Naive B cell (primary cell): ENCODE measurements around the gene TMEM30B. TPM values are rescaled to one million over a fixed set of nuclear protein-coding genes. Genes with fewer than 3 reads are reported as not detected.
"Not testable (repeated sequence)": the region's sequence is repeated elsewhere in the genome, so short reads cannot be mapped to it uniquely, and the experiment has no call there.

Experiments
- ATAC-seq, 2 donors: fragments of 150-1000 bp; cut with Tn5 transposase; 2 replicates each; pipeline ENCODE4 v1.10.0; 2021; ENCODE audit warnings: low read depth in 2 of 2, mild to moderate bottlenecking in 2 of 2, moderate library complexity in 2 of 2
- DNase-seq: peaks from one replicate; pipeline ENCODE4 v3.0.0; 2022
- H3K27ac Mint-ChIP-seq, 6 donors: one replicate each; pipeline ENCODE4 v1.8.0; 2020 to 2022; ENCODE audit warnings: mild to moderate bottlenecking in 6 of 6, mixed read lengths in 6 of 6, moderate library complexity in 5 of 6, inconsistent platforms in 2 of 6
- H3K27me3 Mint-ChIP-seq, 3 donors: one replicate each; pipeline ENCODE4 v1.8.0; 2021 to 2022; ENCODE audit warnings: mixed read lengths in 3 of 3, mild to moderate bottlenecking in 1 of 3
- H3K36me3 Mint-ChIP-seq, 2 donors: one replicate each; pipeline ENCODE4 v1.8.0; 2020 to 2022; ENCODE audit warnings: mixed read lengths in 2 of 2, inconsistent platforms in 1 of 2, mild to moderate bottlenecking in 1 of 2
- H3K4me1 Mint-ChIP-seq, 3 donors: one replicate each; pipeline ENCODE4 v1.8.0; 2020 to 2022; ENCODE audit warnings: mixed read lengths in 3 of 3, inconsistent platforms in 1 of 3, mild to moderate bottlenecking in 1 of 3, moderate library complexity in 1 of 3
- H3K4me3 Mint-ChIP-seq, 8 donors: one replicate each; pipeline ENCODE4 v1.8.0; 2020 to 2022; ENCODE audit warnings: mild to moderate bottlenecking in 8 of 8, mixed read lengths in 8 of 8, moderate library complexity in 8 of 8, inconsistent platforms in 2 of 8
- H3K9me3 Mint-ChIP-seq, 7 donors: one replicate each; pipeline ENCODE4 v1.8.0; 2020 to 2022; ENCODE audit warnings: mixed read lengths in 7 of 7, mild to moderate bottlenecking in 5 of 7, inconsistent platforms in 2 of 7, moderate library complexity in 1 of 7
- polyA plus RNA-seq, 6 donors: library from polyadenylated mRNA; unstranded; fragments of 300-500 nt; fragmentation: Illumina TruSeq; gene quantifications; one replicate each; pipeline ENCODE4 v1.2.3, GENCODE V29; 2021; ENCODE audit warnings: low read depth in 6 of 6

The TMEM30B gene
- polyA plus RNA-seq, 6 donors from 2014 or later = 0.07 TPM; not detected in 5

DNA sequence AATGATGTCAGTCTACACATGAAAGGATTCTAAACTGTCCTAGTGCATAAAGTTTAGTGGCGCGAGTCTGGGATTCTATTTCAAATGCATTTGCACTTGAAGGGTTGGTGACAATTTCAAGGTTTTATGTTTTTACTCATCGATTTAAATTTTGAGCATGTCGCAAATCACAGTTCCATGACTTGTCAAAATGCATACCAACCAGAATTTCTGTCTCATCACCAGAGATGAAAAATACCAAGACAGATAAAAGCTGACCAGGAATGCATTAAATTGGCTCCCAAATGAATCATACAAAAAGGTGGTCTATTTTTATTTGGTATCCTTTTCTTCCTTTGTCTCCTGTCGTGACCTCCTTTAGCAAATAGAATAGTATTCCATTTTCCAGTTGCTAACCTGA is 25.2 kb downstream of the TMEM30B start:
- Mint-ChIP-seq H3K9me3 (no peaks in the 10 kb centered on the region), H3K27me3 (peaks cover 7 to 20% (median 14%) of the 10 kb centered on the region in 3 donors), H3K36me3 (no peaks in the 10 kb centered on the region), H3K4me3 (no peak overlapping the region), H3K4me1 (peaks cover 0 to 8% (median 7%) of the 10 kb centered on the region in 3 donors), H3K27ac (no peak overlapping the region)
- DNase-seq (no peak), ATAC-seq (no peak)

DNA sequence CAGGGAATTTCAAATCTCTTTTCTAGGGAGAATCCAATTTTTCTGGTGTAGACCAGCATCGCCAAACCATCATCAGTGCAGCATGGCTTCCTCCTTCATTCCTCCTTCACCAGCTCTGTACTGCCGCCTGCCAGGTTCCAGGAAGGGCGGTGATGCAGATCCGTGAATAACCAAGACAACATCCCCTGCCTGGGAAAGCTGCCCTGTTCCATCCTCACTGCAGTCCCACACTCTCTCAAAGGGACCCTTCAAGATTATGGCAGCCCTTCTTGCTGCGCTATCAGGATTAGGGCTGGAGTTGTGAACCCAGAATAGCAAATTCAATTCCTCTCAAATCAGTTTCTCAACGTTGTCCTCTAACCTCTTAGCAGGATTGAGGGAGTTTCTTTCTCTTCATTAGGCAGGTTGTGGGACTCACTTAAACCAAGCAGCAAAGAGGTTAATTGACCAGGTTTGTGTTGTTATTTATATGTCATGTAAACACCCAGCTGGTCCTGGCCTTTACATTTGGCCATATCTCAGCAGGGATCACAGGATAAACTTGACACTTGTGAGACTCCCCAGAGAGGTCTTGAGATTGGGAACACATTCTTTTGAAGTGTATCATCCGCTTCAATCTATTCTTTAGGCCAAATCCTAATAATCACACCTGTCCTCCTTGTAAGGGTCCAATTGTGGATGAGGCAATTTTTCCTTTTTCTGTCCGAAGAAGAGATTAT is 26.2 kb downstream of the TMEM30B start:
- DNase-seq (no peak), ATAC-seq (no peak)
- Mint-ChIP-seq H3K4me1 (peaks cover 0 to 8% (median 7%) of the 10 kb centered on the region in 3 donors), H3K27ac (no peak overlapping the region), H3K4me3 (no peak overlapping the region), H3K27me3 (peaks cover 7 to 20% (median 18%) of the 10 kb centered on the region in 3 donors), H3K36me3 (no peaks in the 10 kb centered on the region), H3K9me3 (no peaks in the 10 kb centered on the region)

DNA sequence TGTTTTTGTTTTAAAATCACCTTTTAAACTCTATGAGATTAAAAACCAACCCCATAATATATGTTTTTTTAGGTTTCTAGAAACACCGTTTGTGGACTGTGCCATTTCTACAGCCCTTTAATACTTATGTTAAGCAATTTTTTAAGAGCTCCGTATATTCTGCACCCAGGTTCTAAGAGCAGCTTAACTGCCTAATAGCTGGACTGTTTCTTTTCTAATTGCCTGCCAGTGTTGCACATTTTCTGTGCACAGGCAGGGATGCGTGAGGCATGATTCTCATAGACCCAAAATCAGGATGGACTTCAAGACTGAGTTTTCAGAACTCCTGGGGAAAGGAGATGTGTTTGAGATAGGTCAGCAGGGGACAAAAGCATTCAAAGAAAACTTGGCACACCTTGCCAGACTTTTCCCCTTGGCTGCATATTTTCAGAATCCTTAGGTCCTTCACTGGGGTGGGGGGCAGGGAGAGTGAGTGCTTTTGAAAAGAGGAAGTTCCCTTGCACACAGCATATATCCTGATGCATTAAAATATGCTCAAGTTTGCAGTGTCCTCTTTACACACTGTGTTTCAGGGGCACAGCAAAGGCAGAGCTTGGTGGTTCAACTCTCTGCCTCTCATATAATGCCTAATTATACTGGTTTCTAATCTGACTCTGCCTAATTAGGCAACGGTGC is 27.9 kb downstream of the TMEM30B start:
- Mint-ChIP-seq H3K4me3 (no peak overlapping the region), H3K36me3 (no peaks in the 10 kb centered on the region), H3K27ac (peak overlapping the region in 1 of 6 donors; percentile 35), H3K27me3 (peaks cover 10 to 18% (median 13%) of the 10 kb centered on the region in 3 donors), H3K4me1 (peaks cover 0 to 8% (median 7%) of the 10 kb centered on the region in 3 donors), H3K9me3 (no peaks in the 10 kb centered on the region)
- DNase-seq (no peak), ATAC-seq (peak; percentile 50 to 64)

- Mint-ChIP-seq H3K27me3 (peaks cover 10 to 22% (median 13%) of the 10 kb centered on the region in 3 donors), H3K36me3 (no peaks in the 10 kb centered on the region), H3K9me3 (no peaks in the 10 kb centered on the region), H3K27ac (peak overlapping the region in 1 of 6 donors; percentile 35), H3K4me3 (no peak overlapping the region), H3K4me1 (peaks cover 0 to 8% (median 7%) of the 10 kb centered on the region in 3 donors)
- peak; percentile 81 to 90 for ATAC-seq
- peak; percentile 42 for DNase-seq
These were observed 28.6 kb downstream of the TMEM30B start for GRCh38 chr14:61252369-61253063.

- Mint-ChIP-seq H3K4me3 (no peak overlapping the region), H3K4me1 (peaks cover 0 to 8% (median 7%) of the 10 kb centered on the region in 3 donors), H3K9me3 (no peaks in the 10 kb centered on the region), H3K27me3 (peaks cover 15 to 22% (median 18%) of the 10 kb centered on the region in 3 donors), H3K36me3 (no peaks in the 10 kb centered on the region), H3K27ac (no peak overlapping the region)
- DNase-seq = no peak
- ATAC-seq = no peak
These were observed 31.1 kb downstream of the TMEM30B start for GRCh38 chr14:61250063-61250462.

DNA sequence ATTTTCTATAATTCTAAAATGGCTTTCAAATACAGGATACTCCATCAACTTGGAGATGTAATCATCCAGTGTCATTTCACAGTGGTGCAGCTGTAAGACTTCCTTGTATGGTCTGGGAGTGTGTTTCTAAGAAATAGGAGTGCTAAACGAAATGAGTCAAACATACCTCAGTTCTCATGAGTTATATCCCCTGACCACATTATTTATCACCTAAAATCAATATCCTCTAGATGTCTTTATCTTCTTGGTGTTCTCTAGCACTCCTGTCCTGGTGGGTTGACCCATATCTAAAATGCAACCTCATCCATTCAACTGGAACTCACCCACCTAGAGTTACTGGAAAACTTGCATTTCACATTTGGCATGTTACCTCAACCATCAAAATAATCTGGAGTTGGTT is 33.2 kb downstream of the TMEM30B start:
- ATAC-seq (no peak), DNase-seq (no peak)
- Mint-ChIP-seq H3K36me3 (no peaks in the 10 kb centered on the region), H3K4me1 (peaks cover 0 to 4% (median 1%) of the 10 kb centered on the region in 3 donors), H3K27me3 (peaks cover 12 to 21% (median 17%) of the 10 kb centered on the region in 3 donors), H3K9me3 (no peaks in the 10 kb centered on the region), H3K4me3 (no peak overlapping the region), H3K27ac (no peak overlapping the region)

DNA sequence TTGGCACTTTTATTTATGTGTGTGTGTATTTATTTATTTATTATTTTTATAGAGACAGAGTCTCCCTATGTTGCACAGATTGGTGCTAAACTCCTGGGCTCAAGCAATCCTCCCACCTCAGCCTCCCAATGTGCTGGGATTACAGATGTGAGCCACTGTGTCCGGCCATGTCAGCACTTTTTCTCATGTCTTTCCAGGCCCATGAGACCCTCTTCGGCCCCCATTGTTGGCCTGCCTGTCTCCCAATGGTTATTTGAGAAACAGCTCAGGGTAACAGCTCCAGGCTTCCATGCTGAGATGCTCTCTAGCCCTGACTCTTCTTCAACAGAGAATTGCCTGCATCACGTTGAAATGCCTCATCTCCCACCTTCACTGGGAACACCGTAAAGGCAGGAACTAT is 34.4 kb downstream of the TMEM30B start:
- Mint-ChIP-seq H3K9me3 (peaks cover 0 to 6% (median 1%) of the 10 kb centered on the region in 7 donors), H3K27me3 (peaks cover 12 to 22% (median 19%) of the 10 kb centered on the region in 3 donors), H3K27ac (no peak overlapping the region), H3K4me3 (no peak overlapping the region), H3K4me1 (no peaks in the 10 kb centered on the region), H3K36me3 (peaks cover 0 to 3% of the 10 kb centered on the region in 2 donors)
- ATAC-seq (no peak), DNase-seq (no peak)

- H3K9me3 Mint-ChIP-seq = peaks cover 0 to 27% (median 17%) of the 10 kb centered on the region in 7 donors
These were observed 37.1 kb downstream of the TMEM30B start for GRCh38 chr14:61244009-61244408.

DNA sequence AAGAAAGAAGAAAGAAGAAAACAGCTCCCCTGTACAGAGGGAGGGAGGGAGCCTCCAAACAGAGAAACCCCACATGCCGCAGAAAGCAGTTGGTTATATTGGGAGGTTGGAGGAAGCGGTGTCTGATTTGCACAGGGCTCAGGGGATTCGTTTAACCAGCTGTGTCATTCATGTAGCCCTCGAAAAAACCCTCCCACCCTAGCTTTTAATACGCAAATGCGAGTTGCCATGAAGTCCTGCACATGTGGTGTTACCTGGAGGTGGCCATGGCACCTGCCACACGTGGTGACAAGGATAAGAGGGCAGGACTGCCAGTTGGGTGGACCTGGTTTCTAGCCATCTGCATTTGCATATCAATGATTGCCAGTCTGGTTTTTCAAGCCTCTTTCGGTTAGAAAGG is 40.9 kb downstream of the TMEM30B start:
- H3K27ac Mint-ChIP-seq = no peak overlapping the region
- H3K36me3 Mint-ChIP-seq = peaks cover 9 to 12% of the 10 kb centered on the region in 2 donors
- H3K4me3 Mint-ChIP-seq = no peak overlapping the region
- peaks cover 29 to 44% (median 36%) of the 10 kb centered on the region in 3 donors for H3K27me3 Mint-ChIP-seq
- peaks cover 0 to 27% (median 17%) of the 10 kb centered on the region in 7 donors for H3K9me3 Mint-ChIP-seq
- no peak for ATAC-seq
- DNase-seq = no peak
- H3K4me1 Mint-ChIP-seq = no peaks in the 10 kb centered on the region

More at GRCh38 chr14:61244009-61244408, 37.1 kb downstream of the TMEM30B start:
- DNase-seq = no peak
- Mint-ChIP-seq H3K27ac (no peak overlapping the region), H3K4me3 (no peak overlapping the region), H3K36me3 (peaks cover 9 to 12% of the 10 kb centered on the region in 2 donors), H3K27me3 (peaks cover 29 to 31% (median 30%) of the 10 kb centered on the region in 3 donors), H3K4me1 (no peaks in the 10 kb centered on the region)
- ATAC-seq = no peak

GRCh38 chr14:61239285-61239684 is 41.9 kb downstream of the TMEM30B start:
- Mint-ChIP-seq H3K36me3 (peaks cover 9 to 12% of the 10 kb centered on the region in 2 donors), H3K27me3 (peaks cover 29 to 53% (median 41%) of the 10 kb centered on the region in 3 donors), H3K9me3 (peaks cover 0 to 27% (median 17%) of the 10 kb centered on the region in 7 donors)
- not testable (repeated sequence) for ATAC-seq, H3K4me3 Mint-ChIP-seq, H3K4me1 Mint-ChIP-seq, H3K27ac Mint-ChIP-seq, DNase-seq

DNA sequence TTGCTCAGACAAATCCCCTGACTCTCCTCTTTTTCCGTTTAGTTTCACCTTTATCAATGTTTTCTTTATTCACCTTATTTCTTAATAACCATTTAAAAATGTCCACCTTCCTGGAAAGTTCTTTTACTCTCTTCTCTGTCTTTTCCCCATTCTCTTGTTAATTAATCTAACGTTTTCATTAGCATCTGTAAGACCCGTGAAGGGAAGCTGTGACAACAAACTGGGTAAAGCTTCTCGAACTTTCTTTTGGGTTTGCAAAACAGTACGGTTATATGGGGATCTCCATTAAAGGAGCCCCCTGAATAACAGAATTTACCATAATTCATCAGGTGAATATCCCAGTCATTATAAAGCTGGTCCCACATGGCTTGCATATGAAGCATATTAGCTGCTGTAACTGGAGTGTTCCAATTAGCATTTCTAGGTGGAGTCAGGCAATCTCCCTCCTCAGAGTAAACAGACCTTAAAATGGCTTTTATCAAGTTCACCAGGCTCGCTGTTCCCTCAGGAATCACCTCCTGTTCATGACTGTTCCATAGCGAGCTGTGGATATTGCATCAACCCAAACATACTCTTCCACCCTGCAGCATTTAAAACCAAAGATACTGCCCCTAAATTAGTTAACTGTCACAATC is 42.4 kb downstream of the TMEM30B start:
- DNase-seq (no peak), ATAC-seq (no peak)
- peaks cover 9 to 12% of the 10 kb centered on the region in 2 donors for H3K36me3 Mint-ChIP-seq
- H3K27ac Mint-ChIP-seq = peak overlapping the region in 1 of 6 donors; percentile 26
- no peaks in the 10 kb centered on the region for H3K4me1 Mint-ChIP-seq
- peaks cover 0 to 27% (median 17%) of the 10 kb centered on the region in 7 donors for H3K9me3 Mint-ChIP-seq
- H3K27me3 Mint-ChIP-seq = peaks cover 29 to 53% (median 47%) of the 10 kb centered on the region in 3 donors
- no peak overlapping the region for H3K4me3 Mint-ChIP-seq

DNA sequence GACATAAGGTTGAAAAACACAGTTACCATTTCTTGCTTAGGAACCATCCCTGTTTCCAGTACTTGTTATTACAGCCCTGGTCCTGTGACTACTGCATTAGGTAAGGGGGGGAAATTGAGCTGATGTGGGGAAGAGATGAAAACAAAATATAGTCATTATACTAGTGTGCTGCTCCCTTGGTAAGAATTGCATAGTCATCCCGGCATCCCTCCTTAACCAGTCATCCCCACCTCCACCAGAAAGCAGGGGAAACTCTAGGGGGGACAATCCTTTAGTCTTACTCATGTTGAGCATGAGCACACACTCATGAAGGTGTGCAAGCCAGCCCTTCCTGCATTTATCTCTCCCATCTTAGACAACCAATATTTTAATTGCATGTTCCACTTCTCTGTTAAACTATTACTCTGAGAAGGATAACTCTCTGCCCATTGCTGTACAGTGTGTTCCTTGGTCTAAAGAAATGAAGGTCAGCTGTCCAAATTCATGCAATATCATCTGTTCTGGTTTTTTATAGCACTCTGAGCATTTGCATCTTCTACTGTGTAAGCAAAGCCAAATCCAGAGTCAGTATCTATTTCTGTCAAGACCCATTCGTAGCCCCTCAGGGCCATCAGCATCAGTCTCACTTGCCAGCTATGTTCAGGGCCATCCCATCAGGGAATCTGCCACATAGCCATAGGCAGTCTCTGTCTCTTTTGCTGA is 46.8 kb downstream of the TMEM30B start:
- no peaks in the 10 kb centered on the region for H3K36me3 Mint-ChIP-seq
- peaks cover 0 to 4% (median 0%) of the 10 kb centered on the region in 7 donors for H3K9me3 Mint-ChIP-seq
- H3K27ac Mint-ChIP-seq = no peak overlapping the region
- H3K4me3 Mint-ChIP-seq = no peak overlapping the region
- no peak for ATAC-seq
- peaks cover 20 to 63% (median 56%) of the 10 kb centered on the region in 3 donors for H3K27me3 Mint-ChIP-seq
- no peaks in the 10 kb centered on the region for H3K4me1 Mint-ChIP-seq
- DNase-seq = no peak
